H1 (cell line): ENCODE results near the gene ARID3B. TPM values are rescaled to one million over a fixed set of nuclear protein-coding genes. Genes with fewer than 3 reads are reported as not detected.

Experiments used
- CEBPB ChIP-seq: IDR thresholded peaks from 2 replicates; pipeline ENCODE4 v1.6.1; 2012; ENCODE audit warnings: low read depth, low read length
- FOSL1 ChIP-seq: IDR thresholded peaks from 2 replicates; pipeline ENCODE4 v1.6.1; 2011; ENCODE audit warnings: mild to moderate bottlenecking, low read depth, low read length, moderate library complexity; ENCODE audit not compliant: insufficient read depth
- NANOG ChIP-seq: IDR thresholded peaks from 2 replicates; pipeline ENCODE4 v1.6.1; 2011; ENCODE audit warnings: low read length, low read depth, mild to moderate bottlenecking, inconsistent platforms; ENCODE audit not compliant: insufficient read depth, poor library complexity, severe bottlenecking
- SIN3A ChIP-seq, 2 experiments: IDR thresholded peaks in 1 of 2; conservative IDR thresholded peaks in 1 of 2; 2 replicates each; pipeline ENCODE4 v1.6.1; 2011 to 2012; ENCODE audit warnings: low read length in 2 of 2, improper control_type of control experiment in 1 of 2, low read depth in 1 of 2, mild to moderate bottlenecking in 1 of 2
- SIX5 ChIP-seq: IDR thresholded peaks from 2 replicates; pipeline ENCODE4 v1.6.1; 2011; ENCODE audit warnings: mild to moderate bottlenecking, low read depth, low read length
- polyA plus RNA-seq, 7 experiments: library from polyadenylated mRNA; depleted of rRNA in 3 of 7; stranded (reverse) in 5 of 7; unstranded in 2 of 7; fragments of >200 nt in 5 of 7; fragments of 200-250 nt in 2 of 7; gene quantifications; 1 replicate in 5 of 7; 2 replicates in 1 of 7; 4 replicates in 1 of 7; pipeline versions ENCODE4 v1.2.1 to v1.2.3, GENCODE V29; 2011 to 2013; ENCODE audit warnings: missing spikeins in 2 of 7, mixed read lengths in 2 of 7
- total RNA-seq: library from RNA; stranded (reverse); fragmentation: NEBNext Ultra II Directional; extraction: Animal tissue kit (Norgen Biotek cat#: 25700); gene quantifications from 2 replicates; pipeline ENCODE4 v1.2.1, GENCODE V29; 2021

ARID3B gene
- total and polyA plus RNA-seq, 2 of the 8 experiments (the other 6 are each of a cell fraction or from before 2014, with no cell fraction given): 81.0 to 115 TPM

DNA sequence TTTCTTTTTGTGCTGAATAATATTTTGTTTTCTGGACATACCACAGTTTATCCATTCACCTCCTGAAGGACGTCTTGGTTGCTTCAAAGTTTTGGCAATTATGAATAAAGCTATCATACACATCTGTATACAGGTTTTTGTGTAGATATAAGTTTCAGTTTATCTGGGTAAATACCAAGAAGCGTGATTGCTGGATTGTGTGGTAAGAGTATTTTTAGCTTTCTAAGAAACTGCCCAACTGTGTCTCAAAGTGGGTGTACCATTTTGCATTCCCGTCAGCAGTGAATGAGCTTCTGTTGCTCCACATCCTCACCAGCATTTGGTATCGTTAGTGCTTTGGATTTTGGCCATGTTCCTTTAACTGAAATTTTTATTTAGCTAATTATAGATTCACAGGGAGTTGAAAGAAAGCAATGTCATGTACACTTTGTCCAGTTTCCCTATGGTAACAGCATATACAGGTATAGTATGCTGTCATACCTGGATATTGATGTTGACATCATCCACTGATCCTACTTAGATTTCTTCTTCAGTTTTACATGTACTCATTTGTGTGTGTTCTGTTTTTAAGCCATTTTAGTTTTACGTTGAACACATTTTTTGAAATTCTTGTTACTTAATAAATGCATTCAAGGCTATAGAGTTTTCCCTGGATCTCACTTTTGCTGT lies 11.9 kb downstream of the ARID3B start (continued):
- TF ChIP-seq NANOG (no peak), SIN3A (conservative IDR thresholded peaks at IDR 0.05 in 1 of 2, IDR thresholded peaks at IDR 0.05 in 1 of 2; ENCODE audit: low read depth in 1 of 2, low read length in 2 of 2) (no peak), CEBPB (no peak), SIX5 (no peak), FOSL1 (no peak)
- TF ChIP-seq, all 59 proteins: peak for 0
